ENCODE results near the gene COPG1. TPM values are rescaled to one million over a fixed set of nuclear protein-coding genes. Genes with fewer than 3 reads are reported as not detected.
A peak's percentile ranks its signal among the peaks of the same experiment; 100 is the strongest.
"Not testable (repeated sequence)": the region's sequence is repeated elsewhere in the genome, so short reads cannot be mapped to it uniquely, and the experiment has no call there.

Gene COPG1
- total and polyA plus RNA-seq, 9 of the 15 experiments (the other 6 are each of a cell fraction or from before 2014, with no cell fraction given): 40.3 to 105 (median 62.4) TPM

GRCh38 chr3:129263161-129263910 is 13.9 kb downstream of the COPG1 start:
- ATAC-seq: no peak
- POLR2A ChIA-PET: interaction anchor here (0.5 to 1.5 kb wide), 4 partner anchors 9 to 49 kb away, joined by 3 to 11 read pairs (median 3); no protein-coding TSS in a partner anchor
- 88% methylated on average over 4 of the region's 6 CpGs for whole genome bisulfite sequencing (ENCODE audit: insufficient coverage, low coverage, missing lambda C conversion rate)

GRCh38 chr3:129264994-129265393 is 15.6 kb downstream of the COPG1 start:
- BruUV-seq (replicated peaks); ATAC-seq; H3K27ac ChIP-seq (ENCODE audit: extremely low read depth, low read depth, low read length); H3K9me3 ChIP-seq (replicated peaks; ENCODE audit: control insufficient read depth, insufficient read depth, low read depth, low read length); H3K27me3 ChIP-seq (ENCODE audit: control insufficient read depth in 2 of 2, insufficient read depth in 2 of 2, low read length in 2 of 2); H3K4me2 ChIP-seq (ENCODE audit: insufficient read depth, low read length); DNase-seq (ENCODE audit: extremely low read depth in 1 of 4, low spot score in 3 of 4); H3K4me1 ChIP-seq (replicated peaks in 1 of 2; ENCODE audit: control insufficient read depth in 2 of 2, insufficient read depth in 2 of 2, low read length in 2 of 2); in situ Hi-C loops (cut with MboI); H3K4me3 ChIP-seq; CTCF ChIA-PET (ENCODE audit: low intra/inter-chr PET ratio); H2AFZ ChIP-seq (ENCODE audit: low read depth, low read length); H3K9me1 ChIP-seq (ENCODE audit: control insufficient read depth, insufficient read depth, low read length); H3K79me2 ChIP-seq (ENCODE audit: control insufficient read depth, insufficient read depth, low read length); FAIRE-seq; intact Hi-C loops (cut with micrococcal nuclease); H4K20me1 ChIP-seq (replicated peaks; ENCODE audit: control insufficient read depth, insufficient read depth, low read length); H3K9ac ChIP-seq (ENCODE audit: insufficient read depth in 1 of 2, low read depth in 2 of 2, low read length in 2 of 2): not testable (repeated sequence)
- POLR2A ChIA-PET: interaction anchor here (0.8 to 3.1 kb wide), 3 partner anchors 9 to 15 kb away, joined by 3 to 20 read pairs (median 6); no protein-coding TSS in a partner anchor
- H3K36me3 ChIP-seq (ENCODE audit: control insufficient read depth, insufficient read depth, low read length): peaks cover 87% of the 10 kb centered on the region
- WGBS (ENCODE audit: insufficient coverage, low coverage, missing lambda C conversion rate): 100% methylated on average over 6 of the region's 6 CpGs

More at GRCh38 chr3:129263161-129263910, 13.9 kb downstream of the COPG1 start:
- no peaks in the 10 kb centered on the region for H3K9me3 ChIP-seq (replicated peaks; ENCODE audit: control insufficient read depth, insufficient read depth, low read depth, low read length)
- no peak overlapping the region for H2AFZ ChIP-seq (ENCODE audit: low read depth, low read length)
- H3K36me3 ChIP-seq (ENCODE audit: control insufficient read depth, insufficient read depth, low read length): peaks cover 83% of the 10 kb centered on the region
- H3K4me2 ChIP-seq (ENCODE audit: insufficient read depth, low read length): no peak overlapping the region
- H3K79me2 ChIP-seq (ENCODE audit: control insufficient read depth, insufficient read depth, low read length): no peaks in the 10 kb centered on the region
- in situ Hi-C loops (cut with MboI): no loop called here
- no TSS peak for BruUV-seq (replicated peaks)
- H3K9ac ChIP-seq (ENCODE audit: insufficient read depth in 1 of 2, low read depth in 2 of 2, low read length in 2 of 2): no peak overlapping the region
- H3K4me1 ChIP-seq (replicated peaks in 1 of 2; ENCODE audit: control insufficient read depth in 2 of 2, insufficient read depth in 2 of 2, low read length in 2 of 2): no peaks in the 10 kb centered on the region
- intact Hi-C loops (cut with micrococcal nuclease): no loop called here
- H4K20me1 ChIP-seq (replicated peaks; ENCODE audit: control insufficient read depth, insufficient read depth, low read length): no peaks in the 10 kb centered on the region
- H3K4me3 ChIP-seq: no peak overlapping the region
- H3K9me1 ChIP-seq (ENCODE audit: control insufficient read depth, insufficient read depth, low read length): no peaks in the 10 kb centered on the region
- DNase-seq (ENCODE audit: extremely low read depth in 1 of 4, low spot score in 3 of 4) (peak in 1 of 4 experiments; percentile 4), FAIRE-seq (no peak)
- H3K27ac ChIP-seq (ENCODE audit: extremely low read depth, low read depth, low read length): no peak overlapping the region
- no peaks in the 10 kb centered on the region for H3K27me3 ChIP-seq (ENCODE audit: control insufficient read depth in 2 of 2, insufficient read depth in 2 of 2, low read length in 2 of 2)
- CTCF ChIA-PET (ENCODE audit: low intra/inter-chr PET ratio): no interaction called here
- TF ChIP-seq, protein P1, sequence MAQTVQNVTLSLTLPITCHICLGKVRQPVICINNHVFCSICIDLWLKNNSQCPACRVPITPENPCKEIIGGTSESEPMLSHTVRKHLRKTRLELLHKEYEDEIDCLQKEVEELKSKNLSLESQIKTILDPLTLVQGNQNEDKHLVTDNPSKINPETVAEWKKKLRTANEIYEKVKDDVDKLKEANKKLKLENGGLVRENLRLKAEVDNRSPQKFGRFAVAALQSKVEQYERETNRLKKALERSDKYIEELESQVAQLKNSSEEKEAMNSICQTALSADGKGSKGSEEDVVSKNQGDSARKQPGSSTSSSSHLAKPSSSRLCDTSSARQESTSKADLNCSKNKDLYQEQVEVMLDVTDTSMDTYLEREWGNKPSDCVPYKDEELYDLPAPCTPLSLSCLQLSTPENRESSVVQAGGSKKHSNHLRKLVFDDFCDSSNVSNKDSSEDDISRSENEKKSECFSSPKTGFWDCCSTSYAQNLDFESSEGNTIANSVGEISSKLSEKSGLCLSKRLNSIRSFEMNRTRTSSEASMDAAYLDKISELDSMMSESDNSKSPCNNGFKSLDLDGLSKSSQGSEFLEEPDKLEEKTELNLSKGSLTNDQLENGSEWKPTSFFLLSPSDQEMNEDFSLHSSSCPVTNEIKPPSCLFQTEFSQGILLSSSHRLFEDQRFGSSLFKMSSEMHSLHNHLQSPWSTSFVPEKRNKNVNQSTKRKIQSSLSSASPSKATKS (CRISPR knock-in tag; IDR thresholded peaks at IDR 0.05): no peak

Data from K562 (cell line).